ENCODE results near the gene PTGDS.

DNA sequence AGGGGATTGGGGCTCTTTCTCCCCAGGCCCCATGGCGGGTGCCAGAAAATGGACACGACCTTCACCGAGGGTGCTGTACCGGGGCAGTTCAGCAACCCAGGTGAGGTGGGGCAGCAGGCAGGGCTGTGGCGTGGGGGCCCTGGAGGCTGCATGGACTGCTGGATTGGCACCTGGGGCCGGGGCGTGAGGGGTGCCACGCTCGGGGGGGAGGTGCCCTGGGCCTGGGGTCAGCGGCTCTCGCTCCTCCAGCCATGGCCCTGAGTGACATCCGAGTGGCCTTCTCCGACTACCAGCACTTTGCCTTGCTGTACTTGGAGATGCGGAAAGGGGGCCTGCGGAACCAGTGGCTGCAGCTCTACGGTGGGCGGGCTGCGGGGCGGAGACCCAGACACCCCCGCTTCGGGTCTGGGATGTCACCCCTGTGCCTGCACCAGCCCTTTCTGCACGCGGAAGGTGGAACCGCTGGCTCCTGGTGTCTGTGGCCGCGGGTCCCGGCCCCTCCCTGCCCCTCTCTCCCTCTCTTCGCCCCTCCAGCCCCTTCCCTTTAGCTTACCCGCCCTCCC is 7.2 kb downstream of the PTGDS start:
- TF ChIP-seq, protein P1, sequence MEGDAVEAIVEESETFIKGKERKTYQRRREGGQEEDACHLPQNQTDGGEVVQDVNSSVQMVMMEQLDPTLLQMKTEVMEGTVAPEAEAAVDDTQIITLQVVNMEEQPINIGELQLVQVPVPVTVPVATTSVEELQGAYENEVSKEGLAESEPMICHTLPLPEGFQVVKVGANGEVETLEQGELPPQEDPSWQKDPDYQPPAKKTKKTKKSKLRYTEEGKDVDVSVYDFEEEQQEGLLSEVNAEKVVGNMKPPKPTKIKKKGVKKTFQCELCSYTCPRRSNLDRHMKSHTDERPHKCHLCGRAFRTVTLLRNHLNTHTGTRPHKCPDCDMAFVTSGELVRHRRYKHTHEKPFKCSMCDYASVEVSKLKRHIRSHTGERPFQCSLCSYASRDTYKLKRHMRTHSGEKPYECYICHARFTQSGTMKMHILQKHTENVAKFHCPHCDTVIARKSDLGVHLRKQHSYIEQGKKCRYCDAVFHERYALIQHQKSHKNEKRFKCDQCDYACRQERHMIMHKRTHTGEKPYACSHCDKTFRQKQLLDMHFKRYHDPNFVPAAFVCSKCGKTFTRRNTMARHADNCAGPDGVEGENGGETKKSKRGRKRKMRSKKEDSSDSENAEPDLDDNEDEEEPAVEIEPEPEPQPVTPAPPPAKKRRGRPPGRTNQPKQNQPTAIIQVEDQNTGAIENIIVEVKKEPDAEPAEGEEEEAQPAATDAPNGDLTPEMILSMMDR (IDR thresholded peaks at IDR 0.05 in 2 of 3, conservative IDR thresholded peaks at IDR 0.05 in 1 of 3; ENCODE audit: insufficient read depth in 2 of 3, low read depth in 1 of 3, low read length in 3 of 3) = no peak
- no peak for TF ChIP-seq BHLHE40 (IDR thresholded peaks at IDR 0.05; ENCODE audit: low read length)
- no peak for TF ChIP-seq NR2C2 (CRISPR knock-in tag; IDR thresholded peaks at IDR 0.05)
- TF ChIP-seq NR2C2 (tag; IDR thresholded peaks at IDR 0.05) = no peak
- TF ChIP-seq SRSF7 (optimal IDR thresholded peaks at IDR 0.05; ENCODE audit: low read depth, low read length) = no peak
- TF ChIP-seq MYC (IDR thresholded peaks at IDR 0.05; ENCODE audit: low read depth, low read length) = no peak
- TF ChIP-seq MYC (CRISPR knock-in tag; IDR thresholded peaks at IDR 0.05; ENCODE audit: borderline replicate concordance, low read depth) = no peak
- no peak for TF ChIP-seq MXI1 (IDR thresholded peaks at IDR 0.05; ENCODE audit: low read depth, low read length)
- TF ChIP-seq ZNF75A (CRISPR knock-in tag; IDR thresholded peaks at IDR 0.05) = no peak
- TF ChIP-seq TOE1 (IDR thresholded peaks at IDR 0.05; ENCODE audit: borderline replicate concordance) = no peak
- TF ChIP-seq TOE1 (CRISPR knock-in tag; IDR thresholded peaks at IDR 0.05; ENCODE audit: borderline replicate concordance, low read depth) = no peak
- TF ChIP-seq, protein P2, sequence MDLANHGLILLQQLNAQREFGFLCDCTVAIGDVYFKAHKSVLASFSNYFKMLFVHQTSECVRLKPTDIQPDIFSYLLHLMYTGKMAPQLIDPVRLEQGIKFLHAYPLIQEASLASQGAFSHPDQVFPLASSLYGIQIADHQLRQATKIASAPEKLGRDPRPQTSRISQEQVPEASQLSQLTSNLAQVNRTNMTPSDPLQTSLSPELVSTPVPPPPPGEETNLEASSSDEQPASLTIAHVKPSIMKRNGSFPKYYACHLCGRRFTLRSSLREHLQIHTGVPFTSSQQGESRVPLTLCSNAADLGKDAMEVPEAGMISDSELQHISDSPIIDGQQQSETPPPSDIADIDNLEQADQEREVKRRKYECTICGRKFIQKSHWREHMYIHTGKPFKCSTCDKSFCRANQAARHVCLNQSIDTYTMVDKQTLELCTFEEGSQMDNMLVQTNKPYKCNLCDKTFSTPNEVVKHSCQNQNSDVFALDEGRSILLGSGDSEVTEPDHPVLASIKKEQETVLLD (IDR thresholded peaks at IDR 0.05) = no peak
- TF ChIP-seq, protein P3, sequence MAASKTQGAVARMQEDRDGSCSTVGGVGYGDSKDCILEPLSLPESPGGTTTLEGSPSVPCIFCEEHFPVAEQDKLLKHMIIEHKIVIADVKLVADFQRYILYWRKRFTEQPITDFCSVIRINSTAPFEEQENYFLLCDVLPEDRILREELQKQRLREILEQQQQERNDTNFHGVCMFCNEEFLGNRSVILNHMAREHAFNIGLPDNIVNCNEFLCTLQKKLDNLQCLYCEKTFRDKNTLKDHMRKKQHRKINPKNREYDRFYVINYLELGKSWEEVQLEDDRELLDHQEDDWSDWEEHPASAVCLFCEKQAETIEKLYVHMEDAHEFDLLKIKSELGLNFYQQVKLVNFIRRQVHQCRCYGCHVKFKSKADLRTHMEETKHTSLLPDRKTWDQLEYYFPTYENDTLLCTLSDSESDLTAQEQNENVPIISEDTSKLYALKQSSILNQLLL (CRISPR knock-in tag; IDR thresholded peaks at IDR 0.05; ENCODE audit: borderline replicate concordance) = no peak
- TF ChIP-seq NFIC (IDR thresholded peaks at IDR 0.05) = no peak
- no peak for TF ChIP-seq KLF1 (tag; IDR thresholded peaks at IDR 0.05)
